GM12878 (cell line): ENCODE measurements around the gene FASN. TPM values are rescaled to one million over a fixed set of nuclear protein-coding genes. Genes with fewer than 3 reads are reported as not detected.

Experiments
- ATAC-seq: fragments of 200-7000 bp; cut with Tn5 transposase; 3 replicates; pipeline ENCODE4 v1.9.1; 2020; ENCODE audit warnings: mild to moderate bottlenecking, moderate library complexity
- BruUV-seq: library from RNA; stranded (reverse); fragments of 400-500 nt; replicated peaks from 2 replicates; lab custom pipeline; 2021; lab: Mats Ljungman, UMichigan
- CTCF ChIA-PET: fragments of 300-600 bp; sonication (Branson Sonifier 250); formaldehyde crosslinking; extraction: SDS; loops from one replicate; lab custom pipeline; 2021; ENCODE audit warnings: inconsistent platforms; lab: Yijun Ruan, JAX
- POLR2A ChIA-PET: fragments of 350-600 bp; formaldehyde crosslinking; extraction: SDS; loops from one replicate; lab custom pipeline; 2021; ENCODE audit warnings: inconsistent platforms; lab: Charles Lee
- RAD21 ChIA-PET: fragments of 300-600 bp; sonication (Branson Sonifier 250); formaldehyde crosslinking; loops from one replicate; lab custom pipeline; 2023; ENCODE audit warnings: antibody characterized with exemption; ENCODE audit not compliant: unreplicated experiment; lab: Charles Lee
- SMC1A ChIA-PET: fragments of 300-600 bp; sonication (Branson Sonifier 250); formaldehyde crosslinking; loops from one replicate; lab custom pipeline; 2023; ENCODE audit not compliant: unreplicated experiment, uncharacterized antibody; lab: Charles Lee
- DNase-seq: peaks from one replicate; pipeline ENCODE4 v3.0.0-alpha.2; 2011; ENCODE audit warnings: low read depth, low spot score
- FAIRE-seq: peaks from 3 replicates; lab custom pipeline; 2011; peaks lifted over from hg19 to GRCh38; lab: Jason Lieb, UNC
- H2AFZ ChIP-seq: 2 replicates; pipeline ENCODE4 v1.6.0; 2011; ENCODE audit warnings: low read depth, low read length, control low read depth; ENCODE audit not compliant: control insufficient read depth
- H3K27ac ChIP-seq: 2 replicates; pipeline ENCODE4 v1.5.1; 2011; ENCODE audit warnings: control low read depth; ENCODE audit not compliant: control insufficient read depth, insufficient read depth
- H3K27me3 ChIP-seq, 2 experiments: replicated peaks in 1 of 2; 2 replicates each; pipeline versions ENCODE4 v1.6.0 to v1.6.1; 2011; ENCODE audit warnings: low read length in 1 of 2; ENCODE audit not compliant: control insufficient read depth in 2 of 2, insufficient read depth in 2 of 2
- H3K36me3 ChIP-seq, 2 experiments: 2 replicates each; pipeline ENCODE4 v1.5.1; 2011; ENCODE audit warnings: low read length in 1 of 2; ENCODE audit not compliant: control insufficient read depth in 2 of 2, insufficient read depth in 2 of 2
- H3K4me1 ChIP-seq: 2 replicates; pipeline ENCODE4 v1.6.1; 2011; ENCODE audit warnings: mild to moderate bottlenecking, low read length, moderate library complexity, mixed read lengths; ENCODE audit not compliant: control insufficient read depth, insufficient read depth
- H3K4me2 ChIP-seq: 2 replicates; pipeline ENCODE4 v1.6.0; 2011; ENCODE audit warnings: control low read depth; ENCODE audit not compliant: control insufficient read depth, insufficient read depth
- H3K4me3 ChIP-seq: fragments of 200-600 bp; sonication (generic); 2 replicates; pipeline ENCODE4 v1.5.1; 2016
- H3K79me2 ChIP-seq: 2 replicates; pipeline ENCODE4 v1.6.0; 2011; ENCODE audit warnings: low read length; ENCODE audit not compliant: control insufficient read depth, insufficient read depth
- H3K9ac ChIP-seq: 2 replicates; pipeline ENCODE4 v1.8.0; 2011; ENCODE audit warnings: low read length, control low read depth, mixed read lengths; ENCODE audit not compliant: control insufficient read depth, insufficient read depth
- H3K9me3 ChIP-seq: replicated peaks from 3 replicates; pipeline ENCODE4 v1.5.1; 2011; ENCODE audit warnings: mild to moderate bottlenecking, low read length; ENCODE audit not compliant: control insufficient read depth, insufficient read depth
- H4K20me1 ChIP-seq: 2 replicates; pipeline ENCODE4 v1.6.0; 2011; ENCODE audit not compliant: control insufficient read depth, insufficient read depth
- BRCA1 ChIP-seq: IDR thresholded peaks from 2 replicates; pipeline ENCODE4 v1.6.1; 2011; ENCODE audit warnings: low read depth, low read length, improper control_type of control experiment
- PML ChIP-seq: IDR thresholded peaks from 2 replicates; pipeline ENCODE4 v1.6.1; 2012; ENCODE audit warnings: low read length, inconsistent platforms
- POLR2A ChIP-seq: IDR thresholded peaks from 2 replicates; pipeline ENCODE4 v1.6.1; 2011; ENCODE audit warnings: low read depth, mild to moderate bottlenecking, low read length
- USF2 ChIP-seq: IDR thresholded peaks from 2 replicates; pipeline ENCODE4 v1.6.1; 2011; ENCODE audit warnings: low read depth, low read length, improper control_type of control experiment, borderline replicate concordance
- WGBS: methylation state at CpG from one replicate; pipeline ENCODE4 v1.1.6; 2016; ENCODE audit warnings: low lambda C conversion rate; ENCODE audit not compliant: insufficient replicate concordance, insufficient coverage; ENCODE audit errors: missing lambda C conversion rate; 5-methylcytosine and 5-hydroxymethylcytosine counted together
- in situ Hi-C: fragments of 300-500 bp; cut with MboI; formaldehyde crosslinking; loops from 9 replicates; pipeline ENCODE4 v1.14.3; 2018; ENCODE audit warnings: mixed read lengths
- intact Hi-C: fragments of 100-400 bp; cut with micrococcal nuclease; formaldehyde crosslinking; loops from one replicate; pipeline ENCODE4 v1.14.2; 2022; ENCODE audit not compliant: unreplicated experiment
- polyA plus RNA-seq, 11 experiments: library from polyadenylated mRNA; depleted of rRNA in 4 of 11; unstranded in 6 of 11; stranded (reverse) in 5 of 11; fragments of >200 nt; fragmentation: Nextera tagmentation in 4 of 11; fragmentation: Illumina TruSeq in 1 of 11; extraction: Ambion mirVana in 4 of 11; extraction: Trizol in 1 of 11; gene quantifications; 1 replicate in 1 of 11; 2 replicates in 10 of 11; pipeline versions ENCODE4 v1.2.1 to v1.2.3, GENCODE V29; 2011 to 2016; ENCODE audit warnings: inconsistent platforms in 2 of 11, missing spikeins in 2 of 11, low read depth in 1 of 11
- total RNA-seq, 4 experiments: library from RNA; depleted of rRNA in 3 of 4; stranded (reverse); fragments of >200 nt in 3 of 4; fragmentation: Illumina TruSeq in 1 of 4; extraction: Trizol in 1 of 4; gene quantifications; 2 replicates each; pipeline versions ENCODE4 v1.2.1 to v1.2.3, GENCODE V29; 2013 to 2021

Gene FASN
- total and polyA plus RNA-seq, 10 of the 15 experiments (the other 5 are each of a cell fraction or from before 2014, with no cell fraction given), result 0.19 to 333 (median 30.4) TPM

DNA sequence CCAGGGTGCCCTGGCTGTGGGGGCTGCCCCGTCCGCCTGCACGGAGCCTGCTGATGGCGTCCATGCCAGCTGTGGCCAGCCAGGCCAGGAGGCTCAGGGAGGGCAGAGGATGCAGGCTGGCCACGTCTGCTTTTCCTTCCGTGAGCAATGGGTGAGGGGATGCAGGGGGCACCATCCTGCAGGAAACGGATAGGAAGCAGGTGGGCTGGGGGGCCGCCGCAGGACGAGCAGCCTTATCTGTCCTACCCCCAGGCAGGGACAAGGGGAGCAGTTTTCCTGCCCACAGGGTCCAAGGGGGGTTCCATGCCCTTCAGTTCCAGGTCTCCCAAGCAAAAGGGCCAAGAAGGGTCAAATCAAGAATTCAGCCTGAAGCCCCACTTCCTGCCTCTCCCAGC is 39.2 kb downstream of the FASN start:
- TF ChIP-seq POLR2A, result peak; percentile 51
- TF ChIP-seq PML, result no peak
- TF ChIP-seq, all 136 proteins: peak for 1
- FAIRE-seq, result no peak
- Histone ChIP-seq H3K4me1 (no peaks in the 10 kb centered on the region; the same call in 1 of the 2 replicates), H3K4me3 (no peak overlapping the region), H4K20me1 (no peaks in the 10 kb centered on the region), H3K27ac (no peak overlapping the region), H3K9me3 (no peaks in the 10 kb centered on the region), H2AFZ (no peak overlapping the region), H3K9ac (no peak overlapping the region), H3K4me2 (no peak overlapping the region), H3K79me2 (no peaks in the 10 kb centered on the region; the same call in 1 of the 2 replicates), H3K36me3 (peaks cover 3 to 36% of the 10 kb centered on the region in 2 experiments), H3K27me3 (no peaks in the 10 kb centered on the region)
- CTCF ChIA-PET, result no interaction called here
- intact Hi-C loops, result no loop called here
- RAD21 ChIA-PET, result no interaction called here
- POLR2A ChIA-PET, result interaction anchor here (0.6 kb wide), 1 partner anchor 133 kb away, joined by 3 read pairs; no protein-coding TSS in a partner anchor
- in situ Hi-C loops, result no loop called here
- DNase-seq, result no peak
- 88% methylated on average over 10 of the region's 10 CpGs for WGBS
- BruUV-seq, result no TSS peak
- no peak for ATAC-seq
- SMC1A ChIA-PET, result no interaction called here

DNA sequence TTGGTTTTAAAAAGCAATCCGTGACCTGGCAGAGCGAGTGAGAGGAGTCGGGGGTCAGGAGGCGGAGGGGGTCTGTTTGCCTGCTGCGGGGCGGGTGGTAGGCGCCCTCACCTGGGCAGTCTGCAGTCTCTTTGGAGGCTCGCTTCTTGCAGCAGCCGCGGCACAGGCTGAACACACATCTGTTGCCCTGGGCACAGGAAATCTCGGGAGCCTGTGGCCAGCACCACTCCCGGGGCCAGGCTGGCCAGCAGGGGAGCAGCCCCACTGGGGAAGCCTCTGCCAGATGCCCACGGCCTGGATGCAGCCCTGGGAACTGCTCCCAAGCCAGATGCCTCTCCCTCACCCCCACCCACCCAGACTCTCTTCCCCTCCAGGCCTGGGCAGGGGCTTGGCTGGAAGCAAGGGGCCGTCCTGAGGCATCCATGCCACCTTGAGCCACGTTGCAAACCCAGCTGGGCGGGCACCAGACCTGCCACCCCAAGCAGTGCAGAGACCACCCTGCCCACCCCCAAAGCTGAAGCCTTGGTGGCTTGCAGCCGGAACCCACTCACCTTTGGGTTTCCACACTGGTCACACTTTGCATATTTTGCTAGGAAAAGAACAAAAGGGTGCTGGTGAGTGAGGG is 39.7 kb downstream of the FASN start:
- peaks cover under 1% of the 10 kb centered on the region; the same call in 1 of the 2 replicates for H3K79me2 ChIP-seq
- H3K9me3 ChIP-seq, result no peaks in the 10 kb centered on the region
- no peak overlapping the region for H3K27ac ChIP-seq
- intact Hi-C loops, result no loop called here
- POLR2A ChIA-PET, result no interaction called here
- H3K9ac ChIP-seq, result no peak overlapping the region
- no peaks in the 10 kb centered on the region for H3K27me3 ChIP-seq
- CTCF ChIA-PET, result no interaction called here
- TF ChIP-seq BRCA1 (no peak), POLR2A (0 out of 2 replicates have a peak, but pooled peaks have one; percentile 4), USF2 (no peak)
- TF ChIP-seq, all 136 proteins: peak for 1
- H4K20me1 ChIP-seq, result no peaks in the 10 kb centered on the region
- ATAC-seq (no peak), FAIRE-seq (no peak), DNase-seq (no peak)
- 76% methylated on average over 17 of the region's 17 CpGs for WGBS
- H3K4me1 ChIP-seq, result peaks cover under 1% of the 10 kb centered on the region; the same call in 1 of the 2 replicates
- no TSS peak for BruUV-seq
- H3K4me3 ChIP-seq, result no peak overlapping the region
- SMC1A ChIA-PET, result no interaction called here
- H3K36me3 ChIP-seq, result peaks cover 3 to 36% of the 10 kb centered on the region in 2 experiments
- no peak overlapping the region for H3K4me2 ChIP-seq
- RAD21 ChIA-PET, result no interaction called here
- in situ Hi-C loops, result no loop called here
- H2AFZ ChIP-seq, result no peak overlapping the region
